ENCODE results near the gene TRIM17.

DNA sequence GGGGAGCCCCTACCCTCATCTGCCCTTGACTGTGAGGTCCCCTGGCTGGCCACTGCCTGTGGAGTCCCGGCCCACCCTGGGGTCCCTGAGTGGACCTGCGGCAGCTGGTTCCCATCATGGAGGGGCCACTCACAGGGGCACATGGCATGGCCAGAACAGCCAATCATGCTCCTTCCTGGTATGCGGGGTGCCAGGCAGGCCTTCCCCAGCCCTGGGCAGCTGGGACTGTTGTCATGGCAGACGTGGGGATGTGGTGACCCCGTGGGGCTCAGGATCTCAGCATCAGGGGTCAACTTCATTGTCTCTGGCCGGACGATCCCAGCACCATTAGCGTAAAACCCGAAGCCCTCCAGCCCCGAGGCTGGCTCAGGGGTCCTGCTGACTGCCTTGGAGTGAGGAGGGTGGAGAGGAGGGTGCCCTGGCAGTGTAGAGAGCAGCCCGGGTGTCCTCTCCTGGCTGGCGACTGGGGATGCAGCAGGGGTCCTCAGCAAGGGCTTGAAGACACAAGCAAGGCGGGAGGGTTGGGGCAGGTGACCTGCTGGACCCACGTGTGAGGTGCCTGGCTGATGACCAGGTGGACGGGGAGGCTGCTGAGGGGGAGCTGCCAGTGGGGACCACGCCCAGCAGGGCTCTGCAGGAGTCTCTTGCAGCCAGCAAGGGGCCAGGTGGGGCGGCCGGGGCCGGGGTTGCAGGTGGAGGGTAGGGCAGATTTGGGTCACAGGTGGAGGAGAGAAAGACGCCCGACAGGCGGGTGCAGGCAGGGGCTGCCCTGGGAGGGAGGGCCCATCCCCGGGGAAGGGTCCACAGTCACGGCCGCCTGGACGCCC lies 55.1 kb downstream of the TRIM17 start:
- TF ChIP-seq, protein P1, sequence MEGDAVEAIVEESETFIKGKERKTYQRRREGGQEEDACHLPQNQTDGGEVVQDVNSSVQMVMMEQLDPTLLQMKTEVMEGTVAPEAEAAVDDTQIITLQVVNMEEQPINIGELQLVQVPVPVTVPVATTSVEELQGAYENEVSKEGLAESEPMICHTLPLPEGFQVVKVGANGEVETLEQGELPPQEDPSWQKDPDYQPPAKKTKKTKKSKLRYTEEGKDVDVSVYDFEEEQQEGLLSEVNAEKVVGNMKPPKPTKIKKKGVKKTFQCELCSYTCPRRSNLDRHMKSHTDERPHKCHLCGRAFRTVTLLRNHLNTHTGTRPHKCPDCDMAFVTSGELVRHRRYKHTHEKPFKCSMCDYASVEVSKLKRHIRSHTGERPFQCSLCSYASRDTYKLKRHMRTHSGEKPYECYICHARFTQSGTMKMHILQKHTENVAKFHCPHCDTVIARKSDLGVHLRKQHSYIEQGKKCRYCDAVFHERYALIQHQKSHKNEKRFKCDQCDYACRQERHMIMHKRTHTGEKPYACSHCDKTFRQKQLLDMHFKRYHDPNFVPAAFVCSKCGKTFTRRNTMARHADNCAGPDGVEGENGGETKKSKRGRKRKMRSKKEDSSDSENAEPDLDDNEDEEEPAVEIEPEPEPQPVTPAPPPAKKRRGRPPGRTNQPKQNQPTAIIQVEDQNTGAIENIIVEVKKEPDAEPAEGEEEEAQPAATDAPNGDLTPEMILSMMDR (IDR thresholded peaks at IDR 0.05 in 4 of 5, conservative IDR thresholded peaks at IDR 0.05 in 1 of 5): no peak
- TF ChIP-seq POLR2A (IDR thresholded peaks at IDR 0.05): no peak
